ENCODE results near the gene FBLIM1.

Gene FBLIM1

DNA sequence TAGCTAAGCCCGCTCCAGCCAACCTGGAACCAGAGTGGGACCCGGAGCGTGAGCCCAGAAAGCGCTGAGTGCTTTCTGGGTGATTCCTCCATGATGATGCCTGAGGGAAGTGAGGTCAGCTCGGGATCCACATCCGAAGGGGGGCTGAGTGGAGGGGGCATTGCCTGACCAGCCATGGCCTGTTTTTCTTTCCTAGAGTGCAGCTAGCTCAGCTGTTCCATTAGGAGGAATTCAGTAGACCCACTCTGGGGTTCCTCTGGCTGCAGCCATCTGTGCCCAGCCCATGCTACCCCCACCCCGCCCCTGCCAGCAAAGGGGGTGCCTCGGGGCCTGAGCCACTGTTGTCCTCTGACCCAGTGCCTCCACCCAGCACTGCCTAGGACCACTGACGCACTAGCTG lies 32.1 kb upstream of the FBLIM1 start:
- ChIA-PET CTCF (interaction anchor here (1.1 to 1.5 kb wide), 2 partner anchors 9 to 114 kb away, joined by 3 read pairs; no protein-coding TSS in a partner anchor), POLR2A (no interaction called here)
- DNase-seq (ENCODE audit: extremely low spot score) = no peak
- TF ChIP-seq, protein P1, sequence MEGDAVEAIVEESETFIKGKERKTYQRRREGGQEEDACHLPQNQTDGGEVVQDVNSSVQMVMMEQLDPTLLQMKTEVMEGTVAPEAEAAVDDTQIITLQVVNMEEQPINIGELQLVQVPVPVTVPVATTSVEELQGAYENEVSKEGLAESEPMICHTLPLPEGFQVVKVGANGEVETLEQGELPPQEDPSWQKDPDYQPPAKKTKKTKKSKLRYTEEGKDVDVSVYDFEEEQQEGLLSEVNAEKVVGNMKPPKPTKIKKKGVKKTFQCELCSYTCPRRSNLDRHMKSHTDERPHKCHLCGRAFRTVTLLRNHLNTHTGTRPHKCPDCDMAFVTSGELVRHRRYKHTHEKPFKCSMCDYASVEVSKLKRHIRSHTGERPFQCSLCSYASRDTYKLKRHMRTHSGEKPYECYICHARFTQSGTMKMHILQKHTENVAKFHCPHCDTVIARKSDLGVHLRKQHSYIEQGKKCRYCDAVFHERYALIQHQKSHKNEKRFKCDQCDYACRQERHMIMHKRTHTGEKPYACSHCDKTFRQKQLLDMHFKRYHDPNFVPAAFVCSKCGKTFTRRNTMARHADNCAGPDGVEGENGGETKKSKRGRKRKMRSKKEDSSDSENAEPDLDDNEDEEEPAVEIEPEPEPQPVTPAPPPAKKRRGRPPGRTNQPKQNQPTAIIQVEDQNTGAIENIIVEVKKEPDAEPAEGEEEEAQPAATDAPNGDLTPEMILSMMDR (IDR thresholded peaks at IDR 0.05; ENCODE audit: control extremely low read depth, extremely low read depth, low read depth, missing control alignments) = no peak

DNA sequence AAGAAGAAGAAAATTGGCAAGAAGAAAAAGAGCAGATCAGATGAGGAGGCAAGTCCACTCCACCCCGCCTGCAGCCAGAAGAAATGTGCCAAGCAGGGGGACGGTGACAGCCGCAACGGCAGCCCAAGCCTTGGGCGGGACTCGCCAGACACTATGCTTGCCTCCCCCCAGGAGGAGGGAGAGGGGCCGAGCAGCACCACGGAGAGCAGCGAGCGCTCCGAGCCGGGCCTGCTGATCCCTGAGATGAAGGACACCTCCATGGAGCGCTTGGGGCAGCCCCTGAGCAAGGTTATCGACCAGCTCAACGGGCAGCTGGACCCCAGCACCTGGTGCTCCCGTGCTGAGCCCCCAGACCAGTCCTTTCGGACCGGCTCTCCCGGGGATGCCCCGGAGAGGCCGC lies 31.6 kb upstream of the FBLIM1 start:
- CTCF ChIA-PET = interaction anchor here (1.1 to 1.5 kb wide), 2 partner anchors 9 to 114 kb away, joined by 3 read pairs; no protein-coding TSS in a partner anchor
- DNase-seq (ENCODE audit: extremely low spot score) = no peak
- TF ChIP-seq, protein P1 (IDR thresholded peaks at IDR 0.05; ENCODE audit: control extremely low read depth, extremely low read depth, low read depth, missing control alignments) = no peak
- POLR2A ChIA-PET = no interaction called here

DNA sequence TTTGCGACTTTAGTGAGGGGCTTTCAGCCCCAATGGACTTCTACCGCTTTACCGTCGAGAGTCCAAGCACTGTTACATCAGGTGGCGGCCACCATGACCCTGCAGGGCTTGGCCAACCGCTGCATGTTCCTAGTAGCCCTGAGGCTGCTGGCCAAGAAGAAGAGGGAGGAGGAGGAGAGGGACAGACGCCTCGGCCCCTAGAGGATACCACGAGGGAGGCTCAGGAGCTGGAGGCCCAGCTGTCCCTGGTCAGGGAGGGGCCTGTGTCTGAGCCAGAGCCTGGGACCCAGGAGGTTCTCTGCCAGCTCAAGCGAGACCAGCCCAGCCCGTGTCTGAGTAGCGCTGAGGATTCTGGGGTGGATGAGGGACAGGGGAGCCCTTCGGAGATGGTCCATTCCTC lies 31.2 kb upstream of the FBLIM1 start:
- TF ChIP-seq, protein P1 (IDR thresholded peaks at IDR 0.05; ENCODE audit: control extremely low read depth, extremely low read depth, low read depth, missing control alignments) = no peak
- ChIA-PET CTCF (interaction anchor here (1.1 kb wide), 1 partner anchor 115 kb away, joined by 3 read pairs; no protein-coding TSS in a partner anchor), POLR2A (no interaction called here)
- no peak for DNase-seq (ENCODE audit: extremely low spot score)

DNA sequence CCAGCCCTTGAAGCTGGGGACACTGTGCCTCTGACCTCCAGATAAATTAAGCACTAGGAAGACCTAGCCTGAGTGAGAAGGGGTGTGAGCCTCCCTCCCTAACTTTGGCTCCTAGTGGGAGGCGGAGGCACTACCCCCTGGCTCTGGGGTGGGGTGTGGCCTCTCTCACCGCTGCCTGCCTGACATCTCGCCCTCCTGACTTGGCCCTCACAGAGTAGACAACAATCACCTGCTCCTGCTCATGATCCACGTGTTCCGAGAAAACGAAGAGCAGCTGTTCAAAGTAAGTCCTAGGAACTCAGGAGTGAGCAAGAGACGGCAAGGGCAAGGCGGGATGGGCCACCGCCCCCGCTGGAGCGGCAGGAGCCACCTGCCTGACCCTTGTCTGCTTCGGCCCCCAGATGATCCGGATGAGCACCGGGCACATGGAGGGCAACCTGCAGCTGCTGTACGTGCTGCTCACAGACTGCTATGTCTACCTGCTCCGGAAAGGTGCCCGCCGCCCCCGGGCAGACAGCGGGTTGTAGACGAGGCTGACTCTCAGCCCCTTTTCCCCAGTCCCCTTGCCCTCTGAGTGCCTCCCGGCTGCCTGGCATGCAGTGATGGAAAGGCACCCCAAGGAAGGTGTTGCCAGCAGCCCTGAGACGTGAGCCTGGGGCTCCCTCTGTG lies 30.6 kb upstream of the FBLIM1 start:
- CTCF ChIA-PET = no interaction called here
- POLR2A ChIA-PET = no interaction called here
- TF ChIP-seq, protein P1 (IDR thresholded peaks at IDR 0.05; ENCODE audit: control extremely low read depth, extremely low read depth, low read depth, missing control alignments) = no peak
- DNase-seq (ENCODE audit: extremely low spot score) = no peak

DNA sequence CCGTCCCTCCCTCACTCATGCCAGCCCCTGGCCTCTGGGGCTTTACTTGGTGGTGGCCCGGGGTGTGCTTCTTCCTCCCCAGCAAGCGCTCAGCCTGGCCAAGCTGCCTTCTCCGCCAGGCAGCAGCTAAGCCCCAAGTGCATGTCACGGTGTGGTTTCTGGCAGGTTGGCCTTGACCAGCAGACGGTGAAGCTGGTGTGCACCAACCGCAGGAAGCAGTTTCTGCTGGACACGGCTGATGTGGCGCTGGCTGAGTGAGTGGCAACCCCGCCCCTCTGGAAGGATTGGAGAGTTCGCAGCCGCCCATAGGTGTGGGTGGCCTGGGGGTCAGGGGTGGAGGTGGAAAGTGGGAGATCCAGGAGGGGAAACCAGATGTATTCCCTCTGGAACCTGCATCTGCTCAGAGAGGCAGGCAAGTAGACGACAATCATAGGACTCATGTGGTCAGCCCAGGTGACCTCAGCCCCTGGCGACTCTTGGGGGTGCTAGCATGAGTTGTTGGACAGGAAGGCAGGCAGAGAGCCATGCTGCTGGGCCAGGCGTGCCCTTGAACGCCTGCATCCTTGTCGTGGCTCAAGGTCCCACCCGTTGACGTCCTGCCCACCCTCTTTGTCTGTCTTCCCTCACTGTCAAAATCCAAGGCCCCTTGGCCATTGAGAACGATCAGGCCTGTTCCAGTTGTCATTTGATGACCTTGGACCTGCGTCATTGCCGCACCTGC lies 29.5 kb upstream of the FBLIM1 start:
- DNase-seq (ENCODE audit: extremely low spot score) = no peak
- ChIA-PET CTCF (no interaction called here), POLR2A (no interaction called here)
- TF ChIP-seq, protein P1 (IDR thresholded peaks at IDR 0.05; ENCODE audit: control extremely low read depth, extremely low read depth, low read depth, missing control alignments) = no peak

DNA sequence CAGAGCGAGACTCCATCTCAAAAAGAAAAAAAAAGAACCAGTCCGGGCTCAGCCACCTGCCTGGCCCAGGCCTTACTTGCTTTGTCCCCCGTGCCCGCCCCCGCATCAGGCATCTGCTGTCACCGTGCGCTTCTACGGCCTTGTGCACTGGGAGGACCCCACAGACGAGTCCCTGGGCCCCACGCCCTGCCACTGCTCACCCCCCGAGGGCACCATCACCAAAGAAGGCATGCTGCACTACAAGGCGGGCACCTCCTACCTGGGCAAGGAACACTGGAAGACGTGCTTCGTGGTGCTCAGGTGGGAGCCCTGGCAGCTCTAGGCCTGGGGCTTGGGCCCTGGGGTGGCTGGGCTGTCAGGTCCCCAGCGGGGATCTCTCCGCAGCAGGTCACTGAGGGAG lies 28.2 kb upstream of the FBLIM1 start:
- ChIA-PET CTCF (interaction anchor here (3.1 kb wide), 1 partner anchor 11 kb away, joined by 11 read pairs; no protein-coding TSS in a partner anchor), POLR2A (no interaction called here)
- TF ChIP-seq, protein P1 (IDR thresholded peaks at IDR 0.05; ENCODE audit: control extremely low read depth, extremely low read depth, low read depth, missing control alignments) = no peak

More for the DNA sequence above, 28.2 kb upstream of the FBLIM1 start:
- no peak for DNase-seq (ENCODE audit: extremely low spot score)
